GM19397 (cell line): Measurements from ENCODE around the gene MEI1.

Experiments used
- ATAC-seq: cut with Tn5 transposase; IDR thresholded peaks from one replicate; pipeline ENCODE4 v1.9.1; 2021; ENCODE audit warnings: mild to moderate bottlenecking, moderate library complexity; ENCODE audit not compliant: unreplicated experiment

Gene MEI1

GRCh38 chr22:41838842-41839618 lies 139.7 kb downstream of the MEI1 start:
- ATAC-seq: no peak

DNA sequence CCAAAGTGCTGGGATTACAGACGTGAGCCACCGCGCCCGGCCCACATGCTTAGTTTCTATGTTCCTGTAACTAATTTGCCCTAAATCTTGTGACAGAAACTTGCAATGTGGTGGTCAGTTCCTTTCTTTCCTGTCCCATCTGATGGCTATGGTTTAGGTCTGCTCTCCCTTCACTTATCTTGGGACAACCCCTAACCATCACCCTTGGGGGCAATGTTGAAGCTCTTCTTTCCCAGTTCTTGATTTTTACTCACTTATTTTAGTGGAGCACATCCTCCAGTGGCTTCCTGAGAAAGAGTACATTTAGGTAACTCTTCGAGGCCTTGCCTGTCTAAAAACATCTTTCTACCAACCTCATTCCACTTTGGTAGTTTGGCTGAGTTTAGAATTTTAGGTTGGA lies 140.9 kb downstream of the MEI1 start:
- no peak for ATAC-seq

DNA sequence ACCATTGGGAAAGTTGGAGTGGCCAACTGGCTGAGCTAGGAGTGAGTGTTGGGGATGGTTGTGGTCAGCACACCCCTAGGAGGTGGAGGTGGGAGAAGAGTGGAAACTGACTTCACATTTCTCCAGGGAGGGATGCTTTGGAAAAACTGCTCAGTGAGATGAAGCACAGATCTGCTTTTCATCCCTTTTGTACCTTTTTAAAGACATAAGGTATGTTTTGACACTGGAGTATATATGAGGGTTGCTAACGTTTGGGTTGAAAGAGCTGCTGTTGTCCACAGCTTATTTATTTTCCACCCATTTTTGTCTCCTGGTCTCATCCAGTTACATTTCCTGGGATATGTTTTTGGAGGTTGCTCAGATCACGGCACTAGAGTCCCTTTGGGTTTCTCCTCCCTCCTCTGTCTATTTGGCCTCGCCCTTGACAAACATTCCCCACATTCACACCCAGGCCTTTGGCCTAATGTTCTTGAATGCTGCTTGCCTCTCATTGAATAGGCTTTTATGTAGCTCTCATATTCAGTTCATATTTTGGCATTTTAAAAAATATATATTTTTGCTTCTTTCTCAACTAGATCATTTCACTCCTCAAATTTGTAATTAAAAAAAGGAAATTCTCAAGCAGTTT lies 141.9 kb downstream of the MEI1 start:
- ATAC-seq: no peak

GRCh38 chr22:41842996-41843970 lies 144.0 kb downstream of the MEI1 start:
- ATAC-seq: no peak

DNA sequence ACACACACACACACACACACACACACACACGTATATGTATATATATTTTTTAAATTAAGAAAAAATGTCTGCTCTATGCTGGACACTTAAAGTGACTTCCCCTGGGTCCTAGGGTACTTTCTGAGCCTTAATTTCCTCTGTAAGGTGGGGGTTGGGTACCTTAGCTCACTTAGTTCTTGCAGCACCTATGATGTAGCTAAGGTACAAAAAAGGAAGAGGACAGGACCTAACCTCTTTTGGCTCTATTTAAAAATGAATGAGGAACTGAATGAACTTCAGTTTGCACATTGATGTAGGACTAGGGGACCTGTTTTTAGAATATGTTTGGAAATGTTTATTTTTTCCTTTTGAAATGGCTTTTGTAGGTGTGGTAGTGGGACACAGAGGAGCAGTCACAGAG lies 144.7 kb downstream of the MEI1 start:
- ATAC-seq: no peak

GRCh38 chr22:41844513-41844912 lies 145.2 kb downstream of the MEI1 start:
- ATAC-seq: no peak

- no peak for ATAC-seq
These were observed 146.3 kb downstream of the MEI1 start for GRCh38 chr22:41845380-41846267.

GRCh38 chr22:41846268-41846987 lies 147.1 kb downstream of the MEI1 start:
- ATAC-seq: no peak

GRCh38 chr22:41847300-41847699 lies 148.0 kb downstream of the MEI1 start:
- no peak for ATAC-seq

DNA sequence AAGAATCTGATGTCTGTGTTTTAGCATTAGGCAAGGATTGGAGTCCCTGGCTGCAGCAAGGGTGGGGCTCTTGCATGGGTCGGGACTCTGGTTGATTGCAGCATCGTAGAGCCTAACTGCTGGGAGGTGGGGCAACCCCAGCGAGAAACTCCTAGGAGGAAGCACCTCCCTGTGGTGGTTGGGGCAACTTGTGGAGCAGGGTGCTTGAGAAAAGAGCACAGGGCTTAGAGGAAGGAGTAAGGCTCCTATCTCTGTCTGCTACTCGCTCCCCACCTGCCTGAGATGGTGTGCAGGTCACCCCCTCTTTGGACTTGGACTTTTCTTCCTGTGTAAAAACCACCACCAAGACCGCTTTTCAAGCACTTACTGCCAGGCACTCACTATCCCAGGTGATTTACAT lies 149.2 kb downstream of the MEI1 start:
- ATAC-seq: no peak
